ENCODE results near the gene CPTP. TPM values are rescaled to one million over a fixed set of nuclear protein-coding genes. Genes with fewer than 3 reads are reported as not detected.
"Not testable (repeated sequence)": the region's sequence is repeated elsewhere in the genome, so short reads cannot be mapped to it uniquely, and the experiment has no call there.

The CPTP gene
- total RNA-seq, 1 donor from 2014 or later, result 20.4 TPM

DNA sequence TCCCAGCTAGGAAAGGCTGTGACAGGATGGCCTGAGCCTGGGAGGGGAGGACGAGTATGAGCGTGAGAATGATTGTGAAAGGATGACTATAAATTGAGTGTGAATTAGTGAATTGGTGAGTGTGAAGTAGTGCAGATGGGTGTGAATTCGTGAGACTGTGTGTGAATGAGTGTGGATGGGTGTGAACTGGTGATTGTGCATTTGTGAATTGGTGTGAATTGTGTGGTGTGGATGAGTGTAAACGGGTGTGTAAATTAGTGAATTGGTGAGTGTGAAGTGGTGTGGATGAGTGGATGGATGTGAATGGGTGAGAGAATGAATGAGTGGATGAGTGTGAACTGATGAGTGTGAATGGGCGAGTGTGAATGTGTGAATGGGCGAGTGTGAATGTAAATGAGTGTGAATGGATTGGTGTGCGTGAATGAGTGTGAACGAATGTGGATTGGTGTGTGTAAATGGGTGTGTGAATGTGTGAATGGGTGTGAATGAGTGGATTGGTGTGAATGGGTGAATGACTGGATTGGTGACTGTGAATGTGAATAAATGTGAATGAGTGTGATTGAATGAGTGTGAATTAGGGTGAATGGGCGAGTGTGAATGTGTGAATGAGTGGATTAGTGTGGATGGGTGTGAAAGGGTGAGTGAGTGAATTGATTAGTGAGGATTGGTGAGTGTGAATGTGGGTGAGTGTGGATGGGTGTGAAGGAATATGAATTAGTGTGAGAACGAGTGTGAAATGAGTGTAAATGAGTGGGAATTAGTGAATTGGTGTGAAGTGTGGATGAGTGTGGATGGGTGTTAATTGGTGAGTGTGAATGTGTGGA lies 41.5 kb downstream of the CPTP start:
- DNase-seq (ENCODE audit: low read depth), result no peak

DNA sequence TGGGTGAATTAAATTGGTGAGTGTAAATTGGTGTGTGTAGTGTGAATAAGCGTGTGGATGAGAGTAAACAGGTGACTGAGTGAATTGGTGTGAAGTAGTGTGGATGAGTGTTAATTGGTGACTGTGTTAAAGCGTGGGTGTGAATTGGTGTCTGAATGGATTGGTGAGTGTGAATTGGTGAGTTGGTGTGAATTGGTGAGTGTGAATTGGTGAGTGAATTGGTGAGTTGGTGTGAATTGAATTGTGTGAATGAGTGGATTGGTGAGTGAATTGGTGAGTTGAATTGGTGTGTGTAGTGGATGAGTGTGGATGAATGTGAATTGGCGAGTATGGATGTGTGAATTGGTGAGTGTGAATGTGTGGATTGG lies 42.1 kb downstream of the CPTP start:
- no peak for DNase-seq (ENCODE audit: low read depth)

DNA sequence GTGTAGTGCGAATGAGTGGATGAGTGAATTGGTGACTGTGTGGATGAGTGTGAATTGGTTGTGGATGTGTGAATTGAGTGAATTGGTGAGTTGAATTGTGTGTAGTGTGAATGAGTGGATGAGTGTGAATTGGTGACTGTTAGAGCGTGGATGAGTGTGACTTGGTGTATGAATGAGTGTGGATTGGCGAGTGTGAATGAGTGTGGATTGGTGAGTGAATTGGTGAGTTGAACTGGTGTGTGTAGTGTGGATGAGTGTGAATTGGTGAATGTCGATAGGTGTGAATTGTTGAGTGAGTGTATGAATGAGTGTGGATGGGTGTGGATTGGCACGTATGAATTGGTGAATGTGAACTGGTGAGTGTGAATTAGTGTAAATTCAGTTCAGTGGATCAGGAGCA lies 42.7 kb downstream of the CPTP start:
- DNase-seq (ENCODE audit: low read depth), result no peak

DNA sequence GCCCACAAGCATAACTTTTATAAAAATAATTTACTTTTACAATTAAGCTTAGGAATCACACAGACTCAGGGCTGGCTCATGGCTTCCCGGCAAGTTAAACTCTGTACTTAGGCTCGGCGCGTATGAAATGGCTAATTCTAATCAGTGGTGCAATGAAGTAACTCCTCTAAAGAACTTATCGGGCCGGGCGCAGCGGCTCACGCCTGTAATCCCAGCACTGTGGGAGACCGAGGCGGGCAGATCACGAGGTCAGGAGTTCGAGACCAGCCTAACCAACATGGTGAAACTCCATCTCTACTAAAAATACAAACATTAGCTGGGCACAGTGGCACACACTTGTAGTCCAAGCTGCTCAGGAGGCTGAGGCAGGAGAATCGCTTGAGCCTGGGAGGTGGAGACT lies 45.5 kb downstream of the CPTP start:
- DNase-seq (ENCODE audit: low read depth), result not testable (repeated sequence)

DNA sequence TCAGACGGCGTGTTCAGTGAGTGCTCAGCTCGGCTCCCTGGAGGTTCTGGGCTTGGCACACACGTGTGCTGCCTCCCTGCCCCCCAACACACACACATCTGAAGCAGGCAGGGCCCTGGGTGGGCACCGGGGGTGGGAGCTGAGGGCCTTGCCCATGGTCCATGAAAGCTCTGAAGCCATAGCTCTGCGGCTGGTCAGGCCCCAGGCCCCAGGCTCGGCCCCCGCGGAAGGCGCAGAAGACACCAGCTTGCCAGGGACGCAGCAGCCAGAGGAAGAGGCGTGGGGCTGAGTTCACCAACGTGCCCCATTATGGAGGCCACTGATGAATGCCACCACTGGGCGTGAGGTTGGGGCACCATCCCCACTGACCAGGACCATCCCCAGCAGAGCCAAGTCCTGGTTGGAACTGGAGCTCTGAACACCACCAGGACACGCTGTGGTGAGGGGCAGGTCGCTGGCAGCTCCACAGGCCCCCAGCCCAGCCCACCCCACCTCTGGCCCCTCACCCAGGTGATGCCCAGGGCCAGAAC lies 46.2 kb downstream of the CPTP start:
- DNase-seq (ENCODE audit: low read depth), result no peak

DNA sequence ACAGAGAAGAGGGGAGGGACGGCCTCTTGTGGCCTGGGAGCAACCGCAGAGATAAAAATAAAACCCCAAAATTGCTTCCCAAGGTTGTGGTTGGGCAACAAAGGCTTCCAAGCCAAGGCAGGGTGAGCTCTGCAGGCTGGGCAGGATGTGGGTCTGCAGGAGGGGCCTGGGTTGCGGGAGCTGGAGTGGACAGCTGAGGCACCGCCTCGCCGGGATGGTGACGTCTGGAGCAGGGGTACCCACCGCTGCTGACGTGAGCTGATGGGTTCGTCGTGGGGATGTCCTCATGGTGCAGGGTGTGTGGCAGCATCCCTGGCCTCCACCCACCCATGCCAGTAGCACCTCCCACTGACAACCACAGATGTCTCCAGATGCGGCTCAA lies 46.8 kb downstream of the CPTP start:
- DNase-seq (ENCODE audit: low read depth), result no peak

DNA sequence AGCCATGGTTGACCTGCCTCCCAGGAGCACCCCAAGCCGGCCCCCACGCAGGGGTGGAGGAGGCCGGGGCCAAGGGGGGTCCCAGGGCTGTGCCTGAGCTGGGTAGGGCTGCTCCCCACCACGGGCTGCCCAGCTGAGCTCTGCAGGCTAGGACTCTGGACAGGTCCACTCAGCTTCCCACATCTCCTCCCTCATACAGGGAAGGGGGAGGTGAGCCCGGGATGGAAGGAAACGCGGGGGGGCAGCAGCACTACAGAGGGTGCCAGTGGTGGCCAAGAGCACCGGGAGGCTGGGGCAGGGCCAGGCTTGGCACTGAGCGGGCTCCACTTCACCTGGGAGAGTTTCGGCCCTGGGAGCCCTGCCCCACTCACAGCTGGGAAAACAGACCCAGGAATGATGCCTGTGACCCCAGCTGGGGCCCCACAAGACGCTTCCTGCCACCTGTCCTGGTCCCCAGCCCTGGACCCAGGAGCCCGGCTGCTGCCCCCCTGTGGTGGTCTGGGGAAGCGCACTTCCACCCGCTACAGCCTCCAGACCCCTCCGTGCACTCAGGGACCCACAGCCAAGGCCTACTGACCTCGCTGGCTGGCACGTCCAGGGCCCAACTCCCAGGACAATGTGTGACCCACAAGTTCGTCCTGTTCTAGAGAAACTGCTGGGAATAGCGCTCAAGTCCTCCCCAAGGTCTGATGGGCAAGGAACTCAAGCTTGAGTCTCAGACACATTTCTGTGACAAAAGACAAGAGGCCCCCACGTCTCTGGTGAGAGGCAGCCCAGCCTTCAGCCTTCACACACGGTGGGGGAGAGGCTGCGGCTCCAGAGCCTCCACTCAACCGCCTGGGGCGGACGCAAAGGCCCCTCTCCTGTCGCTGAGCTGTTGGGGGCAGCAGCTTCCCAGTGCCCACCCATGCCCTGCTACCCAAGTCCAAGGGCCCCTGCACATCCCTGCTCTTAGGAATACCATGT lies 47.4 kb downstream of the CPTP start:
- no peak for DNase-seq (ENCODE audit: low read depth)

DNA sequence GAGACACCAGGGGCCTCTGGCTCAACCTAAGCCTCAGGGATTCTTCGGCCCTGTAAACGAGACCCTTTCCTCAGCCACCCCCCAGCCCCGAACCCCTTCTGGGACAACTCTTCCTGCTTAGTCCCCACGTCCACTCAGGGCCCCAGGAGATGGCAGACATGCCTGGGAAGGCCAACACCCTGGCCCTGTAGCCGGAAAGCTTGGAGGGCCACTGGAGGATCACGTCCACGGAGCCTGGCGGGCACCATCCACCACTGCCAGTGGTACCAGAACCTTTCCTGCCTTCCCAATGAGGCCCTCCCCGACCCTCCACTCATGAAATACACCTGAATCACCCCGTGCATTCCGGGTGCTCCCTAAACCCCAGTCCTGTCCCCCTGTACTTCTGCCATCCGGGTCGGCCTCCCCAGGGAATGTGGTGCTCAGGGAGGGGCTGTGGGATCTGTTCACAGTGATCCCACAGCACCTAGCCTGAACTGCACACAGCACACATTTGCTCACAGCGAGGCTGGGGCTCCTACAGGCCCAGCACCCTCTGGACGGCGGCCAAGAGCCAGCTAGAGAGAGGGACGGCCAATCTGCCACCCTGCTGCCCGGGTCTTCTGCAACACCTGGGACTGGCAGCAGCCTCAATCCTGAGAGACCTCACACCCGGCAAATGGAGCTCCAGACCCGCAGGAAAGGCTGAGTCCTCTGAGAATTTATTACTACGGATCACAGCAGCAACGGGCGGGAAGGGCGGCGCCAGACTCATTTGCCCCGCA lies 48.6 kb downstream of the CPTP start:
- DNase-seq (ENCODE audit: low read depth), result no peak

DNA sequence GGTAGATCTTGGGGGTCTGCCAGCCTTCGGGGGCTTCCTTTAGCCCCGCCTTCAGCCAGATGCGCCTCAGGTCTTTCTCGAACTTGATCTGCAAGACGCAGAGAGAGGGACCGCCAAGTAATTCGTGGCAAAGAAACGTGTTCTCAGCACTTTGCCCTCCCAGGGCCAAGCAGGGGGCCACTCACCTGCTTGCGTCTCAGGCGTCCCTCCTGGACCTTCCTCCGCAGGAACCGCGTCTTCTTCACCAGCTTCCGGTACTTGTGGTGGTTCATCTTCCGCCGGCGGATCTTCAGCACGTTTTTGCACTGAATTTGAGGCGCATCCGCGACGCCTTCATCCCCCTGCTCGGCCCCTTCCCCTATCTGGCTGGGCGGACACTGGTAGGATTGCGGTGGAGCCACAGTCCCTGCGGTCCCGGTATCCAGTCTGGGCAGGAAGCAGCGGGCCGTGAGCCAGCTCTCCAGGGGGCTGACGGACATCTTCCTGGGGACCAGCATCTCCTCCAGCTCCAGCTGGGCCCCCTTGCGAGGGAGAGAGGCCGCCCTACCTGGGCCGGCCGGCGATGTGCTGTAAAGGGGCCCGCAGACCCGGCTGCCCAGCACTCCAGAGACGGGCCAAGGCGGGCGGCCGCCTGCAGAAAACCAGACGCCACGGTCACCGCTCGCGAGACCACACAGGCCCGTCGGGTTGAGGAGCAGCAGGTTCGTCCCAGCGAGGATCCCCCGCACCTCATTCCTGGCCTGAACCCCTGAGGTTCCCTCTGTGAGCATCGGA lies 49.4 kb downstream of the CPTP start:
- no peak for DNase-seq (ENCODE audit: low read depth)

DNA sequence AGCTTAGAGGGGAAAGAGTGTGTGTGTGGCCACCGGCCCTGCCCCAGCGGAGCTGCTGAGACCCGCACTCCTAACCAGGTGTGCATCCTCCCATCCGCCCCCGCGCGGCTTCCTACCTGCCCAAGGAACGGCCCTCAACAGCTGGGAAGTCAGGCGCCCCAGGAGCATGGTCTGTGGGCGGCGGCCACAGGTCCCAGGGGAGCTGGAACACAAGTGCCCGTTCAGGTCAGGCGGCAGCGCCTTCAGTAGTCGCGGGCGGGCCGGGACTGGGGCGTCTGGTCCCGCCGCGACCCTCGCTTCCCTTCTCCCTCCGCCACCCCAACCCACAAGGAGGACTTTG lies 50.0 kb downstream of the CPTP start:
- DNase-seq (ENCODE audit: low read depth), result no peak

DNA sequence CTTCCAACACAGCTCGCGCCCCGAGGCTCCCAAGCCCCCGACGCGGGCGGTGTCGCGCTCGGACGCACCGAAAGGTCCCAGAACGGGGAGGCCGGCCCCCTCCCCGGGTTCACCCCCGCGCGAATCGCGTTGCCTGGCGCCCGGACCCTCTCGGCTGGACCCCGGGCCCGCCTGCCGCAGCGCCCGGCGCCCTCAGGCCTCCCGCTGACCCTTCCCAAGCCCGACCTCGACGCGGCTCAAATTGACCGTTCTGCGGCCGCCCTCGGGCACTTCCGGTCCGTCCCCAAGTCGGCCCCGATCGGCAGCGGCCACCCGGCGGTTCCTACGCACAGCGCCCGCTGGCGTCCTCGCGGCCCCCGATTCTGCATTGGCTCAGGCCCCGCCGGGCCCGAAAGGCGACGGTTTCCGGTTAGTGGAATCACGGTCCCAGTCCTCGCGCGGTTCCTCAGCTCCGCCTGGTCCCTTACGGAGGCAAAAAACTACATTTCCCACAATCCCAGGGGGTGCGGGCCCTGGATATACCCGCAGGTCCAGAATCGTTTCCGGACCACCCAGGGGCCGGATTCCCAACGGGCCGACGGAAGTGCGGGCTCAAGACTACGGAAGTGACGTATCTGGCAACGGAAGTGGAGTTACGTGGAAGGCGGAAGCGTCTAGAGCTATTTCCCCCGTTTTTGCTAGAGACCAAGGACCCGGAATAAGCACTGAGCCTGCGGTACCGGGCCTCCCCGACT lies 50.5 kb downstream of the CPTP start, which contains the start of gene AURKAIP1:
AURKAIP1 (minus strand) TSS at position 279 of the 734 bp plus-strand sequence. CDS start 451 bp downstream, outside the sequence.
- peak; percentile 99 for DNase-seq (ENCODE audit: low read depth)

DNA sequence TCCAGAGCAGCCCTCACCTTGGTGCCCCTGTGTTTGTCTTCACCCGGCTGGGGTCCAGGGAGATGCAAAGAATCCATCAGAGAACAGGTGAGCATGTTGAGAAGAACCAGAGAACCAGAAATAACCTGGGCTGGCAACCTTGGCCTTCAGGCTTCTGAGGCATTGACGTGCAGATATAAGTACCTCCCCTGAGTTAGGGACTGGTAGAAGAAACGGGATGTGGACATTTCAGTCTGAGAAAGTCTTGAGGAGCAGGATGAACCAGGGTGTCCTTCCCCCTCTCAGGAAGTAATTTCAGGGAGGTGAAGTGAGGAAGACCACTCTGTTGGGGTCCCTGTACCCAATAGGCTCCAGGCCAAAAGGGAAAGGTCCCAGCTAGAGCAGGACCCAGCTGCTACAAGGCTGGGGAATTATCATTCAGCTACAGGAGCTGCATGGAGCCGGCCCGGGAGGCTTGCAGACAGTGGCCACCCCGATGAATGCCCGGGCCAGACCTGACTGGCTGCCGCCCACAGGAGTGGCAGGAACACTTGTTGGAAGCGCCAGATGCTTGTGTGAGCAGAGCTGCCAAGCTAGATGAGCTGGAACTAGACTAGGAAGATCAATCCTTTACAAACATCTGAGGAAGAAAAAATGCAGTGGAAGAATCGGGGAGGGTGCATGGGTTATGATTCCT lies 52.1 kb downstream of the CPTP start:
- no peak for DNase-seq (ENCODE audit: low read depth)

DNA sequence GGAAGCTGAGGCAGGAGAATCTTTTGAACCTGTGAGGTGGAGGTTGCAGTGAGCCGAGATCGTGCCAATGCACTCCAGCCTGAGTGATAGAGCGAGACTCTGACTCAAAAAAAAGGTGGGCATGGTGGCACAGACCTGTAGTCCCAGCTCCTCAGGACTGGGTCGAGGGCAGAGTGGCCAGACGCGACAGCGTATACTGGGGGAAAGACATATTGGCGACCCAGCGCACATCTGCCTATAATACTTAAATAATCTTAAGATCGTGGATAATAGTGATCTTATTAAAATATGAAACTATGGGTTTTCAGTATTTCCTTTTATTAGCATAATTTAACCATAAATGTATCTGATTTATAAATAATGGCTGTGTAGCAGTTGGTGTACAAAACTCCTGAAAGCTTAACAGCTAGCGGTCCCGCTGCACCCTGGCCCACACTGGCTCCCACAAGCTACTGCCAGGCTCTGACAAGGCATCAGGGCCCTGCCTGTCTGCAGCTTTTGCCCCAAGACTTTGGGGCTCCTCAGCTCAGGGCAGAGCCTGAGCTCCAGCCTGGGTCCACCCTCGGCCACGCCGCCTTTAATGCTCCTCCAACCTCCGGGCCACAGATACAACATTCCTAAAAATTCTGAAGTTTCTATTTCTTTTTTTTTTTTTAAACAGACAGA lies 53.1 kb downstream of the CPTP start:
- DNase-seq (ENCODE audit: low read depth), result no peak

Other genes with a start within 250 kb of the CPTP start
- gene C1orf159, start 208.7 kb upstream of the CPTP start, total RNA-seq, result 8.7 and 9.8 TPM in 2 replicates
- 0.15 TPM in 1 of 2 replicates, not detected in the other for gene TTLL10, start 150.9 kb upstream of the CPTP start, total RNA-seq
- 0.50 TPM in 1 of 2 replicates, not detected in the other for gene TNFRSF18, start 118.2 kb upstream of the CPTP start, total RNA-seq
- not detected in 2 replicates for gene TNFRSF4, start 110.6 kb upstream of the CPTP start, total RNA-seq
- gene SDF4, start 92.8 kb upstream of the CPTP start, total RNA-seq, result 76.6 and 207 TPM in 2 replicates
- gene B3GALT6, start 92.6 kb upstream of the CPTP start, total RNA-seq, result 33.9 and 48.8 TPM in 2 replicates
- 0.40 TPM in 1 of 2 replicates, not detected in the other for gene C1QTNF12, start 78.1 kb upstream of the CPTP start, total RNA-seq
- 48.6 and 50.2 TPM in 2 replicates for gene UBE2J2, start 50.9 kb upstream of the CPTP start, total RNA-seq
- 0.52 and 1.9 TPM in 2 replicates for gene SCNN1D, start 44.4 kb upstream of the CPTP start, total RNA-seq
- gene ACAP3, start 16.9 kb upstream of the CPTP start, total RNA-seq, result 24.8 and 34.6 TPM in 2 replicates
- 14.2 and 24.0 TPM in 2 replicates for gene PUSL1, start 16.2 kb upstream of the CPTP start, total RNA-seq
- gene INTS11, start 142 bp upstream of the CPTP start, total RNA-seq, result 35.8 and 57.5 TPM in 2 replicates
- gene TAS1R3, start 6.5 kb downstream of the CPTP start, total RNA-seq, result 0.15 and 0.17 TPM in 2 replicates
- 70.8 and 91.0 TPM in 2 replicates for gene DVL1, start 24.6 kb downstream of the CPTP start, total RNA-seq
- 24.7 and 35.6 TPM in 2 replicates for gene MXRA8, start 33.8 kb downstream of the CPTP start, total RNA-seq
- gene AURKAIP1, start 50.4 kb downstream of the CPTP start, total RNA-seq, result 75.6 and 155 TPM in 2 replicates
- 71.0 and 155 TPM in 2 replicates for gene CCNL2, start 74.5 kb downstream of the CPTP start, total RNA-seq
- 72.1 and 79.5 TPM in 2 replicates for gene MRPL20, start 82.5 kb downstream of the CPTP start, total RNA-seq
- gene ANKRD65, start 96.5 kb downstream of the CPTP start, total RNA-seq, result 0.10 and 0.17 TPM in 2 replicates
- 14.4 and 19.1 TPM in 2 replicates for gene VWA1, start 110.9 kb downstream of the CPTP start, total RNA-seq
- gene ATAD3C, start 124.9 kb downstream of the CPTP start, total RNA-seq, result under 0.01 and 5.2 TPM in 2 replicates
- gene ATAD3B, start 147.0 kb downstream of the CPTP start, total RNA-seq, result 12.2 and 18.6 TPM in 2 replicates
- gene ATAD3A, start 187.4 kb downstream of the CPTP start, total RNA-seq, result 27.0 and 42.0 TPM in 2 replicates
- 0.35 and 1.1 TPM in 2 replicates for gene TMEM240, start 215.8 kb downstream of the CPTP start, total RNA-seq